IMR-90 (cell line): Measurements from ENCODE around the gene TM4SF18.

Experiments
- BHLHE40 ChIP-seq: fragments of 150-350 bp; IDR thresholded peaks from 2 replicates; pipeline ENCODE4 v1.6.1; 2016; ENCODE audit warnings: mild to moderate bottlenecking, low read depth, low read length
- CTCF ChIP-seq: conservative IDR thresholded peaks from 2 replicates; pipeline ENCODE4 v1.5.1; 2012; ENCODE audit warnings: mild to moderate bottlenecking, low read depth, low read length, improper control_type of control experiment

- TF ChIP-seq CTCF (no peak), BHLHE40 (no peak)
These were observed 38.3 kb upstream of the TM4SF18 start for GRCh38 chr3:149371723-149372114.
